B cell (primary cell): Measurements from ENCODE around the gene CYYR1. TPM values are rescaled to one million over a fixed set of nuclear protein-coding genes. Genes with fewer than 3 reads are reported as not detected.

Experiments used
- ATAC-seq: fragments of 200-7000 bp; cut with Tn5 transposase; one replicate; pipeline ENCODE4 v1.10.0; 2021; ENCODE audit warnings: low read depth, mild to moderate bottlenecking, moderate number of reproducible peaks, moderate library complexity
- CTCF ChIA-PET: fragments of 350-600 bp; sonication (Branson Sonifier 250); formaldehyde crosslinking; loops from one replicate; lab custom pipeline; 2021; ENCODE audit warnings: antibody characterized with exemption, inconsistent platforms; lab: Charles Lee
- POLR2A ChIA-PET: fragments of 350-600 bp; sonication (Branson Sonifier 250); formaldehyde crosslinking; loops from one replicate; lab custom pipeline; 2021; ENCODE audit warnings: antibody characterized with exemption; lab: Charles Lee
- DNase-seq: peaks from one replicate; pipeline ENCODE4 v3.0.0; 2013
- H2AFZ ChIP-seq: 2 replicates; pipeline ENCODE4 v1.6.1; 2012; ENCODE audit warnings: mild to moderate bottlenecking, low read depth, low read length; ENCODE audit not compliant: insufficient read depth, poor library complexity, severe bottlenecking
- H3K27ac ChIP-seq, 2 donors: 1 replicate in 1 of 2; 2 replicates in 1 of 2; pipeline ENCODE4 v1.5.1; 2012 to 2013; ENCODE audit warnings: low read length in 2 of 2, mild to moderate bottlenecking in 2 of 2, moderate library complexity in 1 of 2
- H3K27me3 ChIP-seq, 4 experiments: fragments of 200-600 bp in 1 of 4; sonication (generic) in 1 of 4; replicated peaks in 1 of 4; 1 replicate in 2 of 4; 2 replicates in 2 of 4; pipeline versions ENCODE4 v1.6.1 to v1.7.0; 2013 to 2016; ENCODE audit warnings: low read length in 3 of 4, mild to moderate bottlenecking in 2 of 4, mixed read lengths in 1 of 4, moderate library complexity in 1 of 4; ENCODE audit not compliant: insufficient read depth in 4 of 4, control insufficient read depth in 3 of 4; ENCODE audit errors: control extremely low read depth in 1 of 4
- H3K36me3 ChIP-seq, 2 experiments: replicated peaks in 1 of 2; 1 replicate in 1 of 2; 2 replicates in 1 of 2; pipeline versions ENCODE4 v1.6.1 to v1.7.1; 2013; ENCODE audit warnings: low read length in 1 of 2; ENCODE audit not compliant: insufficient read depth in 2 of 2, control insufficient read depth in 1 of 2; ENCODE audit errors: control extremely low read depth in 1 of 2, extremely low read depth in 1 of 2
- H3K4me1 ChIP-seq, 2 donors: fragments of 200-600 bp in 1 of 2; sonication (generic) in 1 of 2; 1 replicate in 1 of 2; 2 replicates in 1 of 2; pipeline versions ENCODE4 v1.5.1 to v1.6.1; 2013 to 2017; ENCODE audit warnings: low read length in 2 of 2; ENCODE audit not compliant: control insufficient read depth in 2 of 2, insufficient read depth in 2 of 2
- H3K4me2 ChIP-seq: replicated peaks from 2 replicates; pipeline ENCODE3; 2012; ENCODE audit warnings: mild to moderate bottlenecking, low read depth, low read length; ENCODE audit not compliant: poor library complexity, severe bottlenecking
- H3K4me3 ChIP-seq, 5 experiments: fragments of 200-600 bp in 1 of 5; sonication (generic) in 1 of 5; 1 replicate in 3 of 5; 2 replicates in 2 of 5; pipeline versions ENCODE4 v1.5.1 to v1.7.0; 2011 to 2016; ENCODE audit warnings: low read length in 4 of 5, mild to moderate bottlenecking in 4 of 5, low read depth in 2 of 5, control low read depth in 1 of 5, moderate library complexity in 1 of 5; ENCODE audit not compliant: insufficient read depth in 1 of 5; ENCODE audit errors: control extremely low read depth in 1 of 5, extremely low read depth in 1 of 5
- H3K79me2 ChIP-seq: fragments of 200-600 bp; sonication (generic); one replicate; pipeline ENCODE4 v1.6.0; 2016; ENCODE audit warnings: low read length; ENCODE audit not compliant: control insufficient read depth, insufficient read depth
- H3K9ac ChIP-seq: fragments of 200-600 bp; sonication (generic); 2 replicates; pipeline ENCODE4 v1.6.1; 2017; ENCODE audit warnings: mild to moderate bottlenecking, low read length, moderate library complexity
- H3K9me3 ChIP-seq, 3 donors: one replicate each; pipeline versions ENCODE4 v1.6.1 to v1.7.1; 2013; ENCODE audit warnings: low read length in 2 of 3; ENCODE audit not compliant: control insufficient read depth in 2 of 3, insufficient read depth in 1 of 3; ENCODE audit errors: control extremely low read depth in 1 of 3
- H4K20me1 ChIP-seq: 2 replicates; pipeline ENCODE4 v1.6.0; 2012; ENCODE audit warnings: mild to moderate bottlenecking, low read length; ENCODE audit not compliant: insufficient read depth, control insufficient read depth, poor library complexity, severe bottlenecking
- H3K27ac Mint-ChIP-seq: one replicate; pipeline ENCODE4 v1.8.0; 2021; ENCODE audit warnings: mixed read lengths
- H3K27me3 Mint-ChIP-seq: one replicate; pipeline ENCODE4 v1.8.0; 2021; ENCODE audit warnings: mixed read lengths
- H3K4me1 Mint-ChIP-seq: one replicate; pipeline ENCODE4 v1.8.0; 2021; ENCODE audit warnings: mixed read lengths
- H3K4me3 Mint-ChIP-seq: one replicate; pipeline ENCODE4 v1.8.0; 2021; ENCODE audit warnings: mixed read lengths
- H3K9me3 Mint-ChIP-seq: one replicate; pipeline ENCODE4 v1.8.0; 2022; ENCODE audit warnings: mixed read lengths; ENCODE audit not compliant: insufficient read depth
- CTCF ChIP-seq: fragments of 200-600 bp; IDR thresholded peaks from one replicate; pipeline ENCODE4 v1.8.0; 2022; ENCODE audit warnings: antibody characterized with exemption, mild to moderate bottlenecking
- EZH2 ChIP-seq: IDR thresholded peaks from 2 replicates; pipeline ENCODE4 v1.6.1; 2012; ENCODE audit warnings: borderline replicate concordance, low read depth, mild to moderate bottlenecking, moderate library complexity, low read length; ENCODE audit not compliant: insufficient read depth, poor library complexity, severe bottlenecking
- WGBS: methylation state at CpG from one replicate; pipeline ENCODE4 v1.1.5; 2013; ENCODE audit warnings: missing lambda C conversion rate; ENCODE audit not compliant: insufficient coverage; 5-methylcytosine and 5-hydroxymethylcytosine counted together
- intact Hi-C: fragments of 100-400 bp; cut with micrococcal nuclease; formaldehyde crosslinking; loops from one replicate; pipeline ENCODE4 v1.10.0; 2022
- polyA plus RNA-seq: library from polyadenylated mRNA; depleted of rRNA; stranded (reverse); fragments of >200 nt; gene quantifications from 2 replicates; pipeline ENCODE4 v1.2.3, GENCODE V29; 2012
- total RNA-seq, 2 donors: library from RNA; stranded (reverse); fragments of 120-200 nt in 1 of 2; gene quantifications; 1 replicate in 1 of 2; 2 replicates in 1 of 2; pipeline versions ENCODE4 v1.2.3 to v1.2.4, GENCODE V29; 2013 to 2022

The CYYR1 gene
- total and polyA plus RNA-seq, 2 donors (not counting 1 experiment from before 2014, with no cell fraction given) = not detected

DNA sequence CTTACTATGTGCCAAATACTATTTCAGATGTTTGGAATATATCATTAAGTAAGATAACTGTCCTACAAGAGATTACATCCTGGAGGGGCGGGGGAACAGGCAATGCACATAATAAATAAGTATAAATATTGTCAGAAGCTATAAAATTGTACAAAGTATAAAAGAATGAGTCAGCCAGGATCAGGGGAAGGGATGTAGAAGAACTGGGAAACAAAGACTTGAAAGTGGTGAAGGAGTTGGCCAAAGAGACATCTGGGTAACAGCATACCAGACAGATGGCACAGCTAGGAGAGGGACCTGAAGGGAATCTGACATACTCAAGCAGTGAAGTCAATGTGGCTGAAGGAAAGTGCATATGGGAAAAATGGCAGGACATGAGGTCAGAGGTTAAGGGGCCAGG lies 53.9 kb downstream of the CYYR1 start:
- H3K4me3 ChIP-seq = no peak overlapping the region
- no peak overlapping the region for H3K27ac ChIP-seq
- H3K9me3 ChIP-seq = no peaks in the 10 kb centered on the region
- no peak overlapping the region for H3K9ac ChIP-seq
- H3K36me3 ChIP-seq = no peaks in the 10 kb centered on the region
- H2AFZ ChIP-seq = no peak overlapping the region
- H3K27me3 Mint-ChIP-seq = no peaks in the 10 kb centered on the region
- H4K20me1 ChIP-seq = no peaks in the 10 kb centered on the region
- WGBS = no CpG with 5 or more reads among the region's 1 CpG
- DNase-seq = no peak
- CTCF ChIA-PET = no interaction called here
- ATAC-seq = no peak
- POLR2A ChIA-PET = no interaction called here
- no peak overlapping the region for H3K4me2 ChIP-seq
- no peaks in the 10 kb centered on the region for H3K27me3 ChIP-seq
- intact Hi-C loops = no loop called here
- no peak overlapping the region for H3K27ac Mint-ChIP-seq
- peaks cover 3% of the 10 kb centered on the region for H3K9me3 Mint-ChIP-seq
- no peak for TF ChIP-seq EZH2
- no peak for TF ChIP-seq CTCF
- no peaks in the 10 kb centered on the region for H3K4me1 Mint-ChIP-seq
- no peak overlapping the region for H3K4me3 Mint-ChIP-seq
- no peaks in the 10 kb centered on the region for H3K4me1 ChIP-seq
- H3K79me2 ChIP-seq = no peaks in the 10 kb centered on the region

DNA sequence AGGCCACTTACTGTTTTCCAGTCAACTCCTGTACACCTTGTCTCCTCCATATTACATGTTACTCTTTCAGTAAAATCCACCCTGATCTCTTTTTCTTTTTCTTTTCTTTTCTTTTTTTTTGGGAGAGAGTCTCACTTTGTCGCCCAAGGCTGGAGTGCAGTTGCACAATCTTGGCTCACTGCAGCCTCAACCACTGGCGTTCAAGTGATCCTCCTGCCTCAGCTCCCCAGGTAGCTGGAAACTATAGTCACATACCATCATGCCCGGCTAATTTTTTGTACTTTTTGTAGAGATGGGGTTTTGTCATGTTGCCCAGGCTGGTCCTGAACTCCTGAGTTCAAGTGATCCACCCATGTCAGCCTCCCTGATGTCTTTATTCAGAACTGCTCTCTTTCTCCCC lies 57.8 kb downstream of the CYYR1 start:
- H3K27ac Mint-ChIP-seq = no peak overlapping the region
- 80% methylated on average over 1 of the region's 3 CpGs for WGBS
- Histone ChIP-seq H3K27me3 (no peaks in the 10 kb centered on the region), H3K36me3 (no peaks in the 10 kb centered on the region), H3K27ac (no peak overlapping the region), H3K9ac (no peak overlapping the region), H3K4me3 (no peak overlapping the region), H3K79me2 (no peaks in the 10 kb centered on the region), H2AFZ (no peak overlapping the region), H3K9me3 (peaks cover 0 to 3% (median 0%) of the 10 kb centered on the region in 3 donors), H3K4me1 (no peaks in the 10 kb centered on the region), H3K4me2 (no peak overlapping the region), H4K20me1 (no peaks in the 10 kb centered on the region)
- DNase-seq (no peak), ATAC-seq (no peak)
- TF ChIP-seq CTCF (no peak), EZH2 (no peak)
- H3K4me1 Mint-ChIP-seq = no peaks in the 10 kb centered on the region
- peaks cover under 1% of the 10 kb centered on the region for H3K9me3 Mint-ChIP-seq
- ChIA-PET CTCF (no interaction called here), POLR2A (no interaction called here)
- intact Hi-C loops = no loop called here
- H3K4me3 Mint-ChIP-seq = no peak overlapping the region
- no peaks in the 10 kb centered on the region for H3K27me3 Mint-ChIP-seq
